Renal cortical epithelial cell (primary cell): ENCODE results near the gene GLS. TPM values are rescaled to one million over a fixed set of nuclear protein-coding genes. Genes with fewer than 3 reads are reported as not detected.
A peak's percentile ranks its signal among the peaks of the same experiment; 100 is the strongest.

Experiments used
- DNase-seq: peaks from one replicate; pipeline ENCODE4 v3.0.0-alpha.2; 2011; ENCODE audit warnings: low read depth
- total RNA-seq: library from RNA; depleted of rRNA; stranded (reverse); fragments of >200 nt; gene quantifications from 2 replicates; pipeline ENCODE4 v1.2.3, GENCODE V29; 2014

GLS gene
- total RNA-seq, 1 donor from 2014 or later: 1,910 TPM

DNA sequence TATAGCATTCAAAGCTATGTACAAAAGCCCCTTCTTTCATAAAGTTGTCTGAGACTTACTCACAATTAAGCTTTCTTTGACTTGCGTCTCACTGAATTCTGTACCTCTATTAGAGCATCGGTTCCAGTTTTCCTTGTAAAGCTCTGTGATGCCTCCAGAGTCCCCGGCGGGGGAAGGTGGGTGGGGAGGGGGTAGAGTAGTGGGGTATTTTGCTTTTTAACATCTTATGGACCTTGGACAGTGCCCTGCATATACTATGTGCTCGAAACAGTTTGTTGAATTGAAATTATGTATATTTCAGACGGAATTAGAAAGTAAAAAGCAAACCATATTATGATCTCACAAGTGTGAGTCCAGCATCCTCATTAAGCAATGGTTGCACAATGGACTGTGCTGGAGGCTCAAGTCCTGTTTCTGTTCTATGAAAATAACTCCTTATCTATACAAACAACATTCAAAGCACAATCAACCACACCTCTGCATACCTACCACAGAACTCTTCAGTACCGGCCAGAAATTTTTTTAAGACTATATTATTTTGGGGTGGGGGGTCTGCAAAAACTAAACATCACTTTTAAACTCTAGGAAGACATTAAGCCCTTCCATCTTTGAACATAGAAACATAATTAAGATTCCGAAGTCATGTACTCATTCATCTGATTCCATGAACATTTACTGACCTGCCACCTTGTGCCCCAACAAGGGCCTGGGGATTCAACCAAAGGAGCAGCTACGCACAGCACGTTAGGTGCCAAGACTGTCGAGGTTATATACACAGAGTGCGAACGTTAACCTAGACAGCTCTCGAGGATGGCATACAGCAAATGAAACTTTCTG, 132.4 kb downstream of the GLS start:
- peak; percentile 44 for DNase-seq

DNA sequence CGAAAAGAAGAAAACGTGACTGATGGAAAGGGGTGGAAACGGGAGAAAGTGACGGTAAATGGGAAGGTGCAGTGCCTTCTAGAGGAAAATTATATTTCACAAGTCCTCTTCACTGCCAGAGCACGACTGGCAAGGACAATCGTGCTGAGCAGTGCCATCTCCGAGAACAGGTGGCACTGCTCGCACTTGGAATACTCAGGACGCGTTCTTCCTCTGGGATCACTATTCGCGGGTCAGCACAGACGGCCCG, 133.0 kb downstream of the GLS start:
- no peak for DNase-seq

DNA sequence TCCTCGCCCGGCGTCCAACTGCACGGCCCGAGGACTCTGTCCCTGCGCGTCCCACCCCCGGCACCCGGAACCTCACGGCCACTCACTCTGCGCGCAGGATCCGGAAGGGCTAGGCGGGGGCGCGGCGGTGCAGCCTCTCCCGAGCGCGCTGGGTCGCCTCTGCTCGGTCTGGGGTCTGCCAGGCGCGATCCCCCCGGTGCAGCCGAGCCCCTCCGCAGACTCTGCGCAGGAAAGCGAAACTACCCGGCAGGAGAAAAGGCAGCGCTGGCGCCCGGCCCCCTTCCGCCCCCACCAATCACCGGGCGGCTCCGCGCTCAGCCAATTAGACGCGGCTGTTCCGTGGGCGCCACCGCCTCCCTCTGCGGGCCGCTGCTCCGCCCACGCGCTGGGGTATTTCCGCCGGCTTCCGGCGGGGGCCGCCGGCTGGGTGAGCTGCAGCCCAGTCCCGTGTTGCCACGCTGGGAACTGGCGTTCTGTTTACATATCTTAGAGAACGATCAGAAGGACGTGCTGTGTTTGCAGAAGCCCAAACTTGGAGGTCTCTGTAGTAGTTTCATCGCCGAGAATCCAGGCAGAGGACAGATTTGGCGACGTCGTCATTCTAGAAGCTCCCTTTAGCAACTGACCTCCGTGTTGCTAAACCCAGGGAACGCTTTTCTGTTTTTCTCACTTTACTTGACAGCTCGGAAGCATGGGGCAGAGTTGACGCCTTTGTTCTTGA, 133.5 kb downstream of the GLS start, which contains the start of gene STAT1:
Gene STAT1 (minus strand): TSS at position 240 of the 721 bp plus-strand sequence. CDS start 4,168 bp downstream, outside the sequence.
- peak; percentile 72 for DNase-seq

DNA sequence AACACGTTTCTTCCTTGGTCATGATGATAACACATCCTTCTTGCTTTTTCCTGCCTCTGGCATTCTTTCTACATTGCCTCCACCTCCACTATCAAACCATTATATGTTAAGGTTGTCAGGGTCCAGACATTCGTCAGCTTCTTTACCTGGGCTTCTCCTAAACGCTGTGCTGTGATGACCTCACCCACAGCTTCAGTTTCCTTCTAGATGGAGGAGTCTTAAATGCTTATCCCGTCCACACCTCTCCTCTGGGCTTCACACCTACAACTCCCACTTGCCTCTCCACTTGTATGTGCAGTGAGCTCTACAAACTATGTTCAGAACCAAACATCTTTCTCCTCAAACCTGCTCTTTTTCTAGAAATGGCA, 134.0 kb downstream of the GLS start:
- no peak for DNase-seq

Other genes with a start within 250 kb of the GLS start
- 37.4 and 45.8 TPM in 2 replicates for gene NAB1, start 231.7 kb upstream of the GLS start, total RNA-seq
- 149 and 189 TPM in 2 replicates for gene STAT1, start 133.3 kb downstream of the GLS start, total RNA-seq